Stimulated activated effector memory CD8-positive, alpha-beta T cell treated with anti-CD3 and anti-CD28 coated beads, Interleukin-12 subunit alpha, Interleukin-12 subunit beta, amount 100 ng/mL, for 72 hours (primary cell): ENCODE results near the gene NBR1.
"Not testable (repeated sequence)": the region's sequence is repeated elsewhere in the genome, so short reads cannot be mapped to it uniquely, and the experiment has no call there.

ENCODE experiments used
- ATAC-seq: fragments of 150-1000 bp; cut with Tn5 transposase; 2 replicates; pipeline ENCODE4 v1.10.0; 2021
- DNase-seq, 2 donors: peaks; one replicate each; pipeline ENCODE4 v3.0.0; 2021 to 2022; ENCODE audit warnings: low spot score in 2 of 2
- H3K27ac Mint-ChIP-seq: one replicate; pipeline ENCODE4 v1.8.0; 2022; ENCODE audit warnings: mild to moderate bottlenecking, mixed read lengths
- H3K36me3 Mint-ChIP-seq: one replicate; pipeline ENCODE4 v1.8.0; 2022; ENCODE audit warnings: mild to moderate bottlenecking, mixed read lengths
- H3K4me1 Mint-ChIP-seq: one replicate; pipeline ENCODE4 v1.8.0; 2022; ENCODE audit warnings: mixed read lengths
- H3K4me3 Mint-ChIP-seq: one replicate; pipeline ENCODE4 v1.8.0; 2022; ENCODE audit warnings: mild to moderate bottlenecking, mixed read lengths
- H3K9me3 Mint-ChIP-seq: one replicate; pipeline ENCODE4 v1.8.0; 2022; ENCODE audit warnings: mixed read lengths

Gene NBR1

DNA sequence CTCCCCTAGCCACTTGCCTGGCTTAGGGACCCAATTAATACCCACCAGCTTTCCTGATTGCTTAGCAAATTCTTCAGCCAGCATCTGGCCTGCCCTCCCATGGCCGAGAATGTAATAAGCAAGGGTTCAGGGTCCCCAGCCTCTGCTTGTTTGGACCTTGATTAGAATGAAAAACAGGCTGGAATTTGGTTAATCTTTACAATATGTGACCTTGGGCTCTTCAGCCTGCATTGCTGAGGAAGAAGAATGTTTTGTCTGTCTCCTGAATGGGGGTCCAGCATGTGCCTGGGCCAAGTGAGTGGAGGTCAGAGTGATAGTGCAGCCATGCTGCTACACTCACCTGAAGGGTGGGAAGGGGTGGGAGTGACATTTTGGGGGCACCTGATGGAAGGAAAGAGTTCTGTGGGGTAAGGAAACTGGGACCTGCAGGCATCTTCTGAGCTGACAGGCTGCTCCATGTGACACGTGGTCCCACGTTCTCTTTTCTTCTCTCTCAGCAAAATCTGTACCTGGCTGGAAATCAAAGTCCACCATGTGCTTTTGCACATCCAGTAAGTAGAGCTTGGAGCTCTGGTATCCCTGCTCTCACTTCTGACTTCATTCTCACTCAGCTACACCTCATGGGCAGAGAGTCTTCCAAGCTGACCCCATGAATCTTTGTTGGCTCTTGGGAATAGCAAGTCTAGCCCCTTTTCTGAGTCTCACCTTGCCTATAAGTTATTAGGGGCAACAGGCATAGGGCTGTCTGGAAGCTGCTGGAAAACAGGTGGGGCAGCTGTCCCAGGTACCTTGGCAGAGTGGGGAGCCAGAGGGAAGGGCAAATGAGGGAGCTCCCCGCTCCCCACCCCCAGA is 46.0 kb downstream of the NBR1 start:
- no peak for ATAC-seq
- Mint-ChIP-seq H3K4me3 (no peak overlapping the region), H3K36me3 (peaks cover 62% of the 10 kb centered on the region), H3K4me1 (peaks cover 36% of the 10 kb centered on the region), H3K9me3 (no peaks in the 10 kb centered on the region), H3K27ac (peak overlapping the region; percentile 53)
- DNase-seq = no peak

DNA sequence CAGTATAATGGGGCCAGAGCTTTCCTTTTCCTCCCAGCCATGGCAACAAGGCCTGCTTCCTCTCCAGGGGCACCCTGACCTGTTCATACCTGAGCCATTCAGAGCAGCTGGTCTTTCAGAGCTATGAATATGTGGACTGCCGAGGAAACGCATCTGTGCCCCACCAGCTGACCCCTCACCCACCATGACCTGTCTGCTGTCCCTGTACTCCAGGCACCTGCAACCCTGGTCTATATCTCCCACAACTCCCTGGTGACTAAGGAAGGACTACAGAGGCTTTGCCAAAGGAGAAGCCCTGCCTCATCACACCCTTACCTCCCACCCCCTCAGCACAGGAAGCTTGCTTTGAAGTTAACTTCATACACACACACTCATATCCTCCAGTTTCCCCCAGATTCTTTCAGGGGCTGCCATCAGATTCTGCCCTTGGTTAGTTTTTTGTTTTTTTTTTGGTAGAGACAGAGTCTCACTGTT is 46.6 kb downstream of the NBR1 start:
- no peak for DNase-seq
- peak overlapping the region; percentile 53 for H3K27ac Mint-ChIP-seq
- peak; percentile 44 for ATAC-seq
- no peaks in the 10 kb centered on the region for H3K9me3 Mint-ChIP-seq
- peaks cover 29% of the 10 kb centered on the region for H3K4me1 Mint-ChIP-seq
- no peak overlapping the region for H3K4me3 Mint-ChIP-seq
- peaks cover 63% of the 10 kb centered on the region for H3K36me3 Mint-ChIP-seq

DNA sequence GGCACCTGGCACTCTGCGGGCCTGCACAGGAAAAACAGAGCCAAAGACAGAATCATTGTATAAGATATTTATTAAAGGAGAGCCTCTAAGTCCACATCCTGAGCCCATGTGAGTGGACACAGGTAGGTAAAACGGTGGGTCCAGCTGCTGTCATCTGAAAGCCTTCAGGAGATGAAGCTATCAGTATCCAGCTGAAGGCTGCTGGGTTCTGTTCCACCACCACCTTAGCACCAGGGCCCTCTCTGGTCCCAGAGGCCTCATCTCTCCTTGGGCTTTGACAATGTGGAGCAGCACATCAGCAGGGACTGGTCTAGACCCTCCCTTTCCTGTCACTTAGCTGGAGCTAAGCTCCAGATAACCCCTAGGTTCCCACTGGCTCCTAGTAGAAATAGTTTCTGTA is 48.0 kb downstream of the NBR1 start:
- Mint-ChIP-seq H3K4me3 (no peak overlapping the region), H3K27ac (peak overlapping the region; percentile 53), H3K9me3 (no peaks in the 10 kb centered on the region), H3K4me1 (peaks cover 16% of the 10 kb centered on the region), H3K36me3 (peaks cover 71% of the 10 kb centered on the region)
- DNase-seq (peak in 1 of 2 donors; percentile 30), ATAC-seq (no peak)

DNA sequence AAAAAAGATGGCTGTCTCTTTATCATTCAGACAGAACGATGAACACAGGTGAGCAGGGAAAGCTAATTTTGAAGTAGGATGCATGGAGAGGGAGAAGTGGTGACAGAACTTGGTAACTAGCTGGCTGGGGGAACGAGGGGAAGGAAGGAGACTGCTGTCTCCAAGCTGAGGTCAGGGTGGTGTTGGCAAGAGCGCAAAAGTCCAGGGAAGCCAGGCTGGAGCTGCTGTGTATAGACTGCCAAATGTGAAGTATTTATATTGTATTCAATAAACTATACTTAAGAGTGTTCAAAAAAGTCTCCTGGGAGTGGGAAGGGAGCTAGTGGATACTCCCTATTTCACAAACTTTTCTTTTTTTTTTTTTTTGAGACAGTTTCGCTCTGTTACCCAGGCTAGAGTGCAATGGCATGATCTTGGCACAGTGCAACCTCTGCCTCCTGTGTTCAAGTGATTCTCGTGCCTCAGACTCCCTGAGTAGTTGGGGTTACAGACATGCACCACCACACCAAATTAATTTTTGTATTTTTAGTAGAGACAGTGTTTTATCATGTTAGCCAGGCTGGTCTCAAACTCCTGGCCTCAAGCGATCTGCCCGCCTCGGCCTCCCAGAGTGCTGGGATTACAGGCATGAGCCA is 48.8 kb downstream of the NBR1 start:
- Mint-ChIP-seq H3K9me3 (no peaks in the 10 kb centered on the region), H3K27ac (peak overlapping the region; percentile 53), H3K4me3 (no peak overlapping the region), H3K36me3 (peaks cover 71% of the 10 kb centered on the region), H3K4me1 (peaks cover 15% of the 10 kb centered on the region)
- no peak for ATAC-seq
- DNase-seq = peak in 1 of 2 donors; percentile 32

DNA sequence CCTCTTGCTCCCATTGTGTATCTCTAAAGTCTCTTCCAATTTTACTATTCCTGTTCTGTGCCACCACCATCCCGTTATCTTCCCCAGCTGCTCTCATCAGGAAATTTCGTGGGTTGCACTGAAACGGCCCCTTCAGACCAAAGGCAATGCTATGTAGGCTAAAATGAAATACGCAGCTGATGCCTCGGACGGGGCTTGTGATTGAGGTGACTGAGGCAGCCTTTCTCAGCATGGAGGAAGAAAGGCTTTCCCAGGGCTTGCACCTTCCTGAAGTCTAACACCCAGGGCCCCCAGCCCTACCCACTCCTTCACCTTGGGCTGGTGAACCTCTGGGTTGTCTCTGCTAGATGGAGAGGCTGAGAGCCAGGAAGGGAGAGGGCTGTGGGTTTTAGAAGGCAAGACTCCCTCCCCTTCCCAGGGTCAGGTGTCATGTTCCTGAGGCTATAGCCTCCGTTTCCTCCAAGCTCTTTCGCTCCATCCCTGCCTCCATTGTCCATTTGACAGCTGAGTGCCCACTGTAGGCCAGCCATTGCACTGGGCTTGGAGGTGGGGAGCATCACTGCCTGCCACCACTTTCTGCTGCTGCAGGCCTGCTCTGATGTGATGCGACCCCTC is 49.6 kb downstream of the NBR1 start:
- Mint-ChIP-seq H3K4me1 (peaks cover 12% of the 10 kb centered on the region), H3K27ac (peak overlapping the region; percentile 58)

DNA sequence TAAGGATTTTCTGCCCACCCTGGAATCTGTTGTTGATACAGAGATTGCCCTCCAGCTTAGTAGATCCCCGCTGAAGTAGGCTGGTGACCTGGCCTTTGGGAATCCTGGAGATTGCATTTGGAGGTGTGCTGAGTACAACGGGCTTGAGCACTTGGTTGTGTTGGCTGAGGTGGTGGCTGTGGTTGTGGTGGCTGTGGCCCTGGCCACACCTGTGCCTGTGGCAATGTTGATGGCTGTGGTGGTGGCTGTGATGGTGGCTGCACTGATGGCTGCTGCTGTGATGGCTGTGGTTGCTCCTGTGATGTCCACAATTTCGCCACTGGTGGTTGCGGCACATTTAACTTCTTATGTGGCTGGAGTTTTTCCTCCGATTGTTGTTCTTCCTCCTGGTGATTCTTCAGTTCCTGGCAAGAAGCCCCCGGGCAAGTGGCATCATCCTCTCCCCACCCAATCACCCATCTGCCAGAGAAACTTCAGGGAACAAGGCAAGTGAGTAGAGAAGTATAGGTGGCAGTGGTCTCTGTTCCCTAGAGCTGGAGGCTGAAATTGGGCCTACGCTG is 53.2 kb downstream of the NBR1 start:
- H3K27ac Mint-ChIP-seq = no peak overlapping the region
- DNase-seq = peak in 1 of 2 donors; percentile 44
- no peak overlapping the region for H3K4me3 Mint-ChIP-seq
- H3K9me3 Mint-ChIP-seq = no peaks in the 10 kb centered on the region
- no peaks in the 10 kb centered on the region for H3K4me1 Mint-ChIP-seq
- no peak for ATAC-seq
- H3K36me3 Mint-ChIP-seq = peaks cover 53% of the 10 kb centered on the region

More for the DNA sequence above, 49.6 kb downstream of the NBR1 start:
- no peak overlapping the region for H3K4me3 Mint-ChIP-seq
- no peaks in the 10 kb centered on the region for H3K9me3 Mint-ChIP-seq
- ATAC-seq = no peak
- peaks cover 66% of the 10 kb centered on the region for H3K36me3 Mint-ChIP-seq
- peak in 1 of 2 donors; percentile 44 for DNase-seq

DNA sequence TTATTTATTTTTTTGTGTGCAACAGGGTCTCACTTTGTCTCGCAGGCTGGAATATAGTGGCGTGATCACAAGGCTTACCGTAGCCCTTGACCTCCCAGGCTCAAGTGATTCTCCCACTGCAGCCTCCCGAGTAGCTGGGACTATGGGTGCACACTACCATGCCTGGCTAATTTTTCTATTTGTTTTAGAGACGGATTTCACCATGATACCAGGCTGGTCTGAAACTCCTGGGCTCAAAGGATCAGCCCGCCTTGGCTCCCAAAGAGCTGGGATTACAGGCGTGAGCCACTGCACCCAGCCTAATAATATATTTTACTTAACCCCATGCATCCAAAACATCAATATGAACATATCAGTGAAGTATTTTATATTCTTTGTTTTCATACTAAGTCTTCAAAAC is 55.4 kb downstream of the NBR1 start:
- no peak overlapping the region for H3K27ac Mint-ChIP-seq
- no peaks in the 10 kb centered on the region for H3K4me1 Mint-ChIP-seq
- peak in 1 of 2 donors; percentile 22 for DNase-seq
- no peaks in the 10 kb centered on the region for H3K9me3 Mint-ChIP-seq
- no peak for ATAC-seq
- H3K4me3 Mint-ChIP-seq = no peak overlapping the region
- peaks cover 43% of the 10 kb centered on the region for H3K36me3 Mint-ChIP-seq

DNA sequence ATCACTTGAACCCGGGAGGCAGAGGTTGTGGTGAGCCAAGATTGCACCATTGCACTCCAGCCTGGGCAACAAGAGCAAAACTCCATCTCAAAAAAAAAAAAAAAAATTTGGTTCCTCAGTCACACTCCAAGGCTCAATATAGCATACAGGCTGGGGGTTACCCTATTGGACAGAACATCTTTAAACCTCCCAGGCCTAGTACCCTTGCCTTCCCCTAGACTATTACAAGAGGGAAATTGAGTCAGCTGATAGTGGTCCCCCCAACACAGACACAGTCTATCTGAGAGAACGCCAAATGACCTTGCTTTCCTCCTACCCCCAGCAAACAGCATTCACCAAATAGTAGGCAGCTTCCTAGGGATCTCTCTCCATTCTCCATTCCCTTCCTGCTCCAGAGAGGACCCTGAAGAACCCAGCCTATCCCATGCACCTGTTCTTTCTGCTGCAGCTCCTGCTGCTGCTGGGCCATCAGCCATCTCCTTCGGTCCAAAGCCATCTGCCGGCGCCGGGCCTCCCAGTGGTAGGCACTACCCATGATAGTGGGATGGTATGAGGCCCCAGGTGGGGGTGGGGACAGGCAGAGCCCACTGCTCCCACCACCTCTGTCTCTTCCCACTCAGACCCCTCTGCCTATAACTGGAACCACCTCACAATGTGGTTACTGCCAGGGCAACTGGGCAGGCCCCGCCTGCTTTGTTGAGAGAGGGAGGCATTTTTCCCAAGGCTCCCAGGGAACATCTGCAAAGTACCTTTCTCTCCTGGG is 57.2 kb downstream of the NBR1 start, which contains the start of gene CCDC200:
Gene CCDC200 (minus strand): TSS at position 604 of the 763 bp plus-strand sequence. CDS start 69 bp downstream, at position 535.
- H3K36me3 Mint-ChIP-seq = peaks cover 34% of the 10 kb centered on the region
- H3K27ac Mint-ChIP-seq, ATAC-seq, H3K4me3 Mint-ChIP-seq, DNase-seq, H3K9me3 Mint-ChIP-seq, H3K4me1 Mint-ChIP-seq: not testable (repeated sequence)

DNA sequence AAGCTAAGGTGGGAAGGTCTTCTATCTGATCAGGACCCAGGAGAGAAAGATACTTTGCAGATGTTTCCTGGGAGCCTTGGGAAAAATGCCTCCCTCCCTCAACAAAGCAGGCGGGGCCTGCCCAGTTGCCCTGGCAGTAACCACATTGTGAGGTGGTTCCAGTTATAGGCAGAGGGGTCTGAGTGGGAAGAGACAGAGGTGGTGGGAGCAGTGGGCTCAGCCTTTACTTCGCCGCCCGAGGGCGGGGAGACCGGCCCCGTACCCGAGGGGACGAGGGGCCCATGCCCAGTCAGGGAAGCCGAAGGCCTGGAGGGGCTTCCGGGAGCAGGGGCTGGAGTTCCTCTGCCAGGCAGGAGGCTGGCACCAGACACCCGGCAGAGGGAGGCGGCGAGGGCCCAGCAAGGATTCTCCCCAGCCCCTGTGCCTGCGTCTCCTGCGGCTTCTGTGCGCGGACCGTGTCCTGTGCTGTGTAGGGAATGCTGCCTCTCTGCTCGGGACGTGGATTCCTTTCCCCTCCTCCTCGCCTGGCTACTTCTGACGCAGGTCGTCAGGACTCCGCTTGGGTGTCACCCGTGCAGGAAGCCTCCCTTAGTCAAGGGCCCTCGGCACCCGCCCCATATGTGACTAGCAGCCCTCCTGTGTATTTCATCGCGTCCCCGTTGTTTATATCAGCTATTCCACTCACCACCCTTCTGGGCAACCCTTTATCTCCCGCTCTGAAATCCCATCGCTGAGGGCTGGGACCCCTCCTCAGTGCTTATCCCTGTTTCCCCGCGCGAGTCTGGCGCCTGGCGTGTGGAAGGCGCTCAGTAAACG is 60.4 kb downstream of the NBR1 start:
- not testable (repeated sequence) for H3K4me3 Mint-ChIP-seq, H3K9me3 Mint-ChIP-seq, H3K4me1 Mint-ChIP-seq, ATAC-seq, H3K27ac Mint-ChIP-seq
- DNase-seq = peak in 1 of 2 donors; percentile 41
- peaks cover 14% of the 10 kb centered on the region for H3K36me3 Mint-ChIP-seq

DNA sequence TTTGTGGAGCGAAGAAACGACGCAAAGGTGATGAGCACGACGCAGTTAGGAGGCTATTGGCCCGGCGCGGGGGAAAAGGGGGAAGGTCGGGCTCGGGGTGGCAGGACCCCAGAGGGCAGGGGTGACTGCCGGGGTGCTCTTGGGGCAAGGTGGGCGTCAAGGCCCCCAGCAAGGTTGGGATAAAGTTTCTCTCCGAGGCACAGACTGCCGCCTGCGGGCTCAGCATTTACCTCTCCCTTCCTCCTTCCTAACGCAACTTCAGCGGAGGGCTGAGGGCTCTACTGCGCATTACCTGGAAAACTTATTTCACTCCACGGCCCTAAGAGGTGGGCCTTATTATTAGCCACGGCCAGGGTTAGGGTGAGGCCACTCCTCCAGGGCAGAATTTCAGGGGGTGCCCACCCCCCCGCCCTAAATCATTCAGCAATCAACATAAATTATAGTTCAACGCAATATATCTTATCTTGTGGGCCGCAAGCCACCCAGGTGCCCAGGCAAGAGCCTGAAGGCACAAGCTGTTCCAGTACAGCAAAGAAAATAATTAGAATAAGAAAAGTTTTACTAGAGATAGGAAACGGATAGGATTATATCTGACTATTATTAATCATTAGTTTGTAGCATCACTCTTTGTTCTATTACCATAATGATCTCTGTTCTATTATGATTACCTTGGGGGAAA is 61.1 kb downstream of the NBR1 start:
- H3K4me3 Mint-ChIP-seq, H3K36me3 Mint-ChIP-seq, H3K27ac Mint-ChIP-seq, H3K4me1 Mint-ChIP-seq, ATAC-seq, H3K9me3 Mint-ChIP-seq: not testable (repeated sequence)
- DNase-seq = peak; percentile 43 to 81

DNA sequence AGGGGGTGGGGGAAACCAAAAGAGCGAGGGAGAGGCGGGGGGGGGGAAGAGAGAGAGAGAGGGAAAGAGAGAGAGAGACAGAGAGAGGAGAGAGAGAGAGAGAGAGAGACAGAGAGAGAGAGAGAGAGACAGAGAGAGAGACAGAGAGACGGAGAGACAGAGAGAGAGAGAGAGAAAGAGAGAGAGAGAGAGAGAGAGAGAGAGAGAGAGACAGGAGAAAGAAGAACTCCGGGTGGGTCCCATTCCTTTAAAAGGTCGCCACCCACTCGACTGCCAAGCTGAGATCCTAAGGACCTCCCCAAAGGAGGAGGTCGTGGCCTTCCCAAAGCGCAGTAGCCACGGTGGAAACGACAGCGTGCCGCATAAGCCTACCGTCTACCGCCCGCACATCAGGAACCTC is 62.2 kb downstream of the NBR1 start:
- ATAC-seq, H3K4me3 Mint-ChIP-seq, H3K9me3 Mint-ChIP-seq: not testable (repeated sequence)

DNA sequence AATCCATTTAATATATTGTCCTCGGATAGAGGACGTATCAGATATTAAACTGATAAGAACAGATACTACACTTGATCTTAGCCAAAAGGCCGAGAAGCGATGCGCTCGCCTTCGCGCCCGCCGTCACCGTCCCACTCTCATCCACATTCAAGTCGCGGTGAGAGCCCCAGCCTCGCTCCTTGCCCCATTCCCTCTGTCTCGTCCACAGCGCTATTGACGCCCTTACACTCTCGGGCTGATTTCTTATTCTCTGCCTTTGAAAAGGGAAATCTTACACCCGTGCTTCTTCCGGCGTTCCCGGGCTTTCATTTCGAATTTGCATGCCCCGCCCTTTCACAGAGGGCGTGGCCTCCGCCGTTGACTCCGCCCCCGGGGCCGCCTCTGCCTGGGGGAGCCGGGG is 62.9 kb downstream of the NBR1 start, which contains the start of gene RNU2-1:
Gene RNU2-1 (minus strand): TSS at position 101 of the 400 bp plus-strand sequence.
- not testable (repeated sequence) for H3K36me3 Mint-ChIP-seq, H3K4me1 Mint-ChIP-seq, DNase-seq, H3K9me3 Mint-ChIP-seq, ATAC-seq, H3K4me3 Mint-ChIP-seq, H3K27ac Mint-ChIP-seq

More for the DNA sequence above, 62.2 kb downstream of the NBR1 start:
- H3K27ac Mint-ChIP-seq, H3K36me3 Mint-ChIP-seq, H3K4me1 Mint-ChIP-seq, DNase-seq: not testable (repeated sequence)

DNA sequence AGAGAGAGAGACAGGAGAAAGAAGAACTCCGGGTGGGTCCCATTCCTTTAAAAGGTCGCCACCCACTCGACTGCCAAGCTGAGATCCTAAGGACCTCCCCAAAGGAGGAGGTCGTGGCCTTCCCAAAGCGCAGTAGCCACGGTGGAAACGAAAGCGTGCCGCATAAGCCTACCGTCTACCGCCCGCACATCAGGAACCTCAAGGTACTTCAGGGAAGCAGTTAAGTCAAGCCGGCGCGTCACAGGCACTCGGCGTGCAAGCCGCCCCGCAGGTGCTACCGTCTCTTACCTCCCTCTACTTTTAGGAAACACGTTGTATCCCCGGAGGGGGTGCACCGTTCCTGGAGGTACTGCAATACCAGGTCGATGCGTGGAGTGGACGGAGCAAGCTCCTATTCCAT is 68.6 kb downstream of the NBR1 start:
- ATAC-seq = peak; percentile 51
- H3K4me1 Mint-ChIP-seq, H3K4me3 Mint-ChIP-seq, H3K27ac Mint-ChIP-seq, H3K9me3 Mint-ChIP-seq, DNase-seq, H3K36me3 Mint-ChIP-seq: not testable (repeated sequence)
